Liver (tissue), 2 donors: Measurements from ENCODE around the gene ATP8B3.

Source experiments
- HNF4A ChIP-seq, 2 donors: conservative IDR thresholded peaks; 2 replicates each; pipeline ENCODE4 v1.6.1; 2016; ENCODE audit warnings: antibody characterized with exemption in 2 of 2, mild to moderate bottlenecking in 2 of 2
- YY1 ChIP-seq: IDR thresholded peaks from 2 replicates; pipeline ENCODE4 v1.6.1; 2016; ENCODE audit warnings: antibody characterized with exemption, mild to moderate bottlenecking
- TF ChIP-seq, protein P1 (sequence below): IDR thresholded peaks from 2 replicates; pipeline ENCODE4 v1.6.1; 2016; ENCODE audit warnings: antibody characterized with exemption
- TF ChIP-seq, protein P2 (sequence below): IDR thresholded peaks from 2 replicates; pipeline ENCODE4 v1.6.1; 2016; ENCODE audit warnings: antibody characterized with exemption, mild to moderate bottlenecking
- donor health status: healthy.

DNA sequence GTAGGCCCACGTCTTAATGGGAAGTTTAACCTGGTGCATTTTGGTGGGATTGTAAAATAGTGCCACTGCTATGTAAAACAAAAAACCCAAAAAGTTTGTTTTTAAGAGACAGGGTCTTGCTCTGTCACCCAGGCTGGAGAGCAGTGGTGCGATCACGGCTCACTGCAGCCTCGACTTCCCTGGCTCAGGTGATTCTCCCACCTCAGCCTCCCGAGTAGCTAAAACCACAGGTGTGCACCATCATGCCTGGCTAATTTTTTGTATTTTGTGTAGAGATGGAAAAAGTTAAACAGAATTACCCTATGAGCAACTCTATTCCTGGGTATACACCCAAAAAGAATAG is 37.0 kb upstream of the ATP8B3 start:
- TF ChIP-seq, protein P1, sequence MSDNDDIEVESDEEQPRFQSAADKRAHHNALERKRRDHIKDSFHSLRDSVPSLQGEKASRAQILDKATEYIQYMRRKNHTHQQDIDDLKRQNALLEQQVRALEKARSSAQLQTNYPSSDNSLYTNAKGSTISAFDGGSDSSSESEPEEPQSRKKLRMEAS: no peak
- no peak for TF ChIP-seq HNF4A (conservative IDR thresholded peaks at IDR 0.05)
- TF ChIP-seq, protein P2, sequence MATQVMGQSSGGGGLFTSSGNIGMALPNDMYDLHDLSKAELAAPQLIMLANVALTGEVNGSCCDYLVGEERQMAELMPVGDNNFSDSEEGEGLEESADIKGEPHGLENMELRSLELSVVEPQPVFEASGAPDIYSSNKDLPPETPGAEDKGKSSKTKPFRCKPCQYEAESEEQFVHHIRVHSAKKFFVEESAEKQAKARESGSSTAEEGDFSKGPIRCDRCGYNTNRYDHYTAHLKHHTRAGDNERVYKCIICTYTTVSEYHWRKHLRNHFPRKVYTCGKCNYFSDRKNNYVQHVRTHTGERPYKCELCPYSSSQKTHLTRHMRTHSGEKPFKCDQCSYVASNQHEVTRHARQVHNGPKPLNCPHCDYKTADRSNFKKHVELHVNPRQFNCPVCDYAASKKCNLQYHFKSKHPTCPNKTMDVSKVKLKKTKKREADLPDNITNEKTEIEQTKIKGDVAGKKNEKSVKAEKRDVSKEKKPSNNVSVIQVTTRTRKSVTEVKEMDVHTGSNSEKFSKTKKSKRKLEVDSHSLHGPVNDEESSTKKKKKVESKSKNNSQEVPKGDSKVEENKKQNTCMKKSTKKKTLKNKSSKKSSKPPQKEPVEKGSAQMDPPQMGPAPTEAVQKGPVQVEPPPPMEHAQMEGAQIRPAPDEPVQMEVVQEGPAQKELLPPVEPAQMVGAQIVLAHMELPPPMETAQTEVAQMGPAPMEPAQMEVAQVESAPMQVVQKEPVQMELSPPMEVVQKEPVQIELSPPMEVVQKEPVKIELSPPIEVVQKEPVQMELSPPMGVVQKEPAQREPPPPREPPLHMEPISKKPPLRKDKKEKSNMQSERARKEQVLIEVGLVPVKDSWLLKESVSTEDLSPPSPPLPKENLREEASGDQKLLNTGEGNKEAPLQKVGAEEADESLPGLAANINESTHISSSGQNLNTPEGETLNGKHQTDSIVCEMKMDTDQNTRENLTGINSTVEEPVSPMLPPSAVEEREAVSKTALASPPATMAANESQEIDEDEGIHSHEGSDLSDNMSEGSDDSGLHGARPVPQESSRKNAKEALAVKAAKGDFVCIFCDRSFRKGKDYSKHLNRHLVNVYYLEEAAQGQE: no peak
- no peak for TF ChIP-seq YY1
